ENCODE measurements around the gene DNAH7.

DNA sequence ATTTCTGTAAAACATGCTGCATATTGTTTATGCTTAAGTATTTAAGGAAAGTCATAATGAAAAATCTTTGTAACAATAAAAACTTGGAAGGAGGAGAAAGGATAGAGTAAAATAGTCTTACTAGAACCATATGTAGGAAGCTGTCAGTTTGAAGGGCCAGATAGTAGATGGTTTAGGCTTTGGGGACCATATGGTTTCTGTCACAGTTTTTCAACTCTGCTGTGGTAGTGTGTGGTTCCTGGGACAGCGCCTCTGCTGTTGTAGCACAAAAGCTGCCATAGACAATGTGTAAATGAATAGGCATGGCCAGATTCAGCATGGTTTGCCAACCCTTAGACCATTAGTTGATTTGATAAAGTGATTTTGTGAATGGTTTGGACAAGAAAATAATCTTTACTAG is 336.1 kb downstream of the DNAH7 start:
- TF ChIP-seq CTCF (IDR thresholded peaks at IDR 0.05 in 4 of 5, conservative IDR thresholded peaks at IDR 0.05 in 1 of 5) (no peak), POLR2A (IDR thresholded peaks at IDR 0.05) (no peak)

Data from gastrocnemius medialis (tissue), 4 donors.